Occipital lobe (tissue), 2 donors: ENCODE measurements around the gene LONRF2. TPM values are rescaled to one million over a fixed set of nuclear protein-coding genes. Genes with fewer than 3 reads are reported as not detected.

ENCODE experiments used
- DNase-seq: peaks from one replicate; lab custom pipeline; 2025; lab: John Stamatoyannopoulos, UW
- total RNA-seq: library from RNA; depleted of rRNA; stranded (reverse); fragments of >200 nt; gene quantifications from one replicate; pipeline ENCODE4 v1.2.3, GENCODE V29; 2014

LONRF2 gene
- total RNA-seq, 1 donor from 2014 or later = 58.3 TPM

DNA sequence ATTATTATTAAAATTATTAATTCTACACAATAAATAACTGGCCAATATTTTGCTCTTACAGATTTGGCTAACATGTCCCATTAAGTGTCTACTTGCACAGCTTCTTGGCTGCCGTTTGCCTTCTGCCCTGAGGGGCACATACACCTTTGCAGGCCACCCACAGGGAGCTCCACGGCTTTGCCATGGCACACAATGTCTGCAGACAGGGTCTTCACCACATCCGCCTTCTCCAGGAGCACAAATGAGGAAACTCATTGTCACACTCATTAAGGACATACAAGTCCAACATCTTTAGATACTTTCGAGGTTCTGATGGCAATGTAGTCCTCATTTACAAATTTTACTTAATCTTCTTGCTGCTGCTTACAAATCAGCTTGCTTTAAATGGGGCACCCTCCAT, 45.6 kb downstream of the LONRF2 start:
- DNase-seq = no peak

DNA sequence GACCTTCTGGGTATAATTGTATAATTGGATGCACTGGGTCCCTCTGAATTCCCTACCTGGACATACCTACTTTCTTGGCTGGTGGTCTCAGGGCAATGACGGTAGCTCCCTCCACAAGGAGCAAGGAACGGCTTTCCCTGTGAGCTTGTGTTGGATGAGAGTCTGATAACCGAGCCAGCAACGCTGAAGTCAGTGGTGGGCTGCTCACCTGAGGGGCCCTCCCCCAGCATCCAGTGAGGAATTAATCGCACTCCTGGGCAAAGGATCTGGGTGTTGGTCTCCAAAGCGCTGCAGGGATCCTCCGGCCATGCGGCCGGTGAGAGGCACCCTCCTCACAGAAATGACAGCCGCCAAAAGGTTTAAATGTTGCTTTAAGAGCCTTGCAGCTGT, 47.1 kb downstream of the LONRF2 start:
- no peak for DNase-seq

DNA sequence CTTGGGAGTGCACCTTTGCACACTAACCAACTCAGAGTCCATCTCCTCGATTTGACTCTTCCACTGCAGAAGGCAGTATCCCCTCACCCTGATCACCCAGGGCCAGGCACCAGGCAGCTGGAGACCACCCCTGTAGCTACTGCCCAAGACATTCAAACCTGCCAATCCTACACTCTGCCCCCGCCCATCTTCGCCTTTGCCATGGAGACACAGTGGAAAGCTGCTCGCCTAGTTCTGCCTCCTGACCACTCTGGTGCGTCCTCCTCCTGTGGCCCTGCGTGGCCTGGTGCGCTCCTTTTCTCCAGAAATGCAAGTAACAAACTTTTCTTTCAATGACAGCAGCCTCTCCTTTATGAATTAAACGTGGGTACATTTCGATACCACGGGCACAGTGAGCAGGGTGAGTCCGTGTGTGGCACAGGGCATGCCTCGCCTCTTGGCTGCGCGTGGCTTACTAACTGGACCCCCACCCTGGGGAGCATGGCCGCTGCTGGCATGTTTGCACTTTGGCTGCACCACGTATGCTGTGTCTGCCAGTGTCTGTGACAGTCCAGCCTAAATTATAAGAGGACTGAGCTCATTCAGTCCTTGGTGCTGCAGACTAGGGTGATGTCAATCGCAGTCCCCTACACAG, 47.6 kb downstream of the LONRF2 start:
- no peak for DNase-seq

DNA sequence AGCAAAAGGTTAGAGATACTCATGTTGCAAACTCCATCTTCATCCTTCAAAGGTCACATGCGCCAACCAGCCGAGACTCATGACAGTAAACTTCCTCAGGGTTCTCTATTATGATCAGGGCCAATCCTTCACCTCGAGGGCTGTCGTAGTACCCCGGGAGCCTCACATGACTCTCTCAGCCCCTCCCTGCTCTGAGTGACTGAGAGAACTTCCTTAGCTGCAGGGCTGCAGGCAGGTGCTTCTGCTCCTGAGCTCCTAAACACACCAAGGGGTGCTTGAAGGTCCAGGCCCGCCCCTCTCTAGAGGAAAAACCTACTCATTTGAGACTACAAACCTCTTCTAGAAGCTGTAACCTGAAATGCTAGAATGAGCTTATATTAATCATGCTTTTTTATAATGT, 48.2 kb downstream of the LONRF2 start:
- no peak for DNase-seq

DNA sequence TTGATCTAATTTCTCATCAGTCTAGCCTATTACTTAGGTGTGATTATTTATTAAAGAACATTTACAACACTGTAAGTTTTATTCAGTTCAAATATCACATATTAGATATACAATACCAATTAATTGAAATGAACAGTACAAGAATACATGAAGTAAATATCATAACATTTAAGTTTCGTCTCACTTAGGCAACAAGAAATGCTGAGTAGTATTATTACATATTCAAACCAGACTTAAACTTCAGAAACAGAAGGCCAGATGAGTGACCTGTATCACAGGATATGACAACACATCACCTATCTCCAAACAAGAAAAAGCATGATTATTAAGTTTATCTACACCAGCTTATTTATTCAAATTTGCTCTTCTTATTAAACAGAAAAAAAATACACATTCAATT, 48.9 kb downstream of the LONRF2 start:
- no peak for DNase-seq

DNA sequence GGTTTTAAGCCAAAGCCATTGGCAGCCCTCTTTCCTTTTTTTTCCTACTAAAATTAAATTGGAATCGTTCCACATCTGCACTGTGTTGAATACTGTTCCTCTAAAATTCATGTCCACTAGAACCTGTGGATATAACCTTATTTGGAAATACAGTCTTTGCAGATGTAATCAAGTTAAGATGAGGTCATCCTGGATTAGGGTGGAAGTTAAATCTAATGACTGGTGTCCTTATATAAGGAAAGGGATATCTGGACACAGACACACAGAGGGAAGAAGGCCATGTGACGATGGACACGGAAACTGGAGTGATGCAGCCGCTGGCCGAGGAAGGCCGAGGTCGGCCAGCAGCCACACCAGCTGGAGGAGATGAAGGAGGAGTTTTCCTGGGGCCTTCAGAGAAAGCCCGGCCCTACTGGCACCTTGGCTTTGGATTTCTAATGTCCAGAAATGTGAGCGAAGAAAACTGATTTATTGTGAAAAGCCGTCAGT, 49.4 kb downstream of the LONRF2 start:
- no peak for DNase-seq

DNA sequence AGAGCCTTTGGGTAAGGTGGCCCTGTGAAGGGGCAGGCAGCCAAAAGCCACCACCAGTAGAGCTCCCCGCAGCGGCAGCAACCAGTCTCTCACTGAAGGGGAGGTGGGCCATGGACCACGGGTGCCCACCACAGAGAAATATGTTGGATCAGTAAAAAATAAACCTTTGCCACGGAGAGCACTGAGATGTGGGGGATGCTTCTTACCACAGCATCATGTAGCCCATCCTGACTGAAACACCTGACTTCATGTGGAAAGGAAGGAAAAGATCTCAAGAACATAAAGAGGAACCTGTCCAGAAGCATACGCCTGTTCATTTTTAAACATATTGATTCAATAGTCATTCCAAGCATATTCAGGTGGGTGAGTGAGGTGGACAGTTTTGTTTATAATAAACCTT, 51.1 kb downstream of the LONRF2 start:
- no peak for DNase-seq

DNA sequence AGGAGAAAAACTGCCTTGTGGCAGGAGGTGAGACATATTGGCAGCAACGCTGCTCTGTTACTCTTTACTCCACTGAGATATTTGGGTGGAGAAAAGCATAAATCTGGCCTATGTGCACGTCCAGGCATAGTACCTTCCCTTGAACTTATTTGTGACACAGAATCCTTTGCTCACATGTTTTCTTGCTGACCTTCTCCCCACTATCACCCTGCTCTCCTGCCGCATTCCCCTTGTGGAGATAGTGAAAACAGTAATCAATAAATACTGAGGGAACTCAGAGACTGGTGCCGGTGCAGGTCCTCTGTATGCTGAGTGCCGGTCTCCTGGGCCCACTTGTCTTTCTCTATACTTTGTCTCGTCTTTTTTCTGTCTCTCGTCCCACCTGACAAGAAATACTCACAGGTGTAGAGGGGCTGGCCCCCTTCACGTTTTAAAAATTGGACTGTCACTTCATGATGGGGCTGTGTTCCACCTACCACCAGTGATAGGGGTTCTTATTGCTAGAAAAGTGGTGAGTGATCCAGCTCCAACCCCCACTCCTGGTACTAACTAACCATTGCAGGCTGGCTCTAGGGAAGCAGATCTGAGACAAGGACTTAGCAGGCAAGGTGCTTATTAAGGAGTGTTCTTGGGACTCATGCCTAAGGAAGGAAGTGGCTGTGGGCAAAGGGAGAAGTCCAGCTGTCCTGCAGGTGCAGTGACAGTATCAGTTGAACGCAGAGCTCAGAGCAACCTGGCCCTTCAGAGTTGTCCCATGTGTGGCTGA, 51.7 kb downstream of the LONRF2 start:
- DNase-seq = no peak

DNA sequence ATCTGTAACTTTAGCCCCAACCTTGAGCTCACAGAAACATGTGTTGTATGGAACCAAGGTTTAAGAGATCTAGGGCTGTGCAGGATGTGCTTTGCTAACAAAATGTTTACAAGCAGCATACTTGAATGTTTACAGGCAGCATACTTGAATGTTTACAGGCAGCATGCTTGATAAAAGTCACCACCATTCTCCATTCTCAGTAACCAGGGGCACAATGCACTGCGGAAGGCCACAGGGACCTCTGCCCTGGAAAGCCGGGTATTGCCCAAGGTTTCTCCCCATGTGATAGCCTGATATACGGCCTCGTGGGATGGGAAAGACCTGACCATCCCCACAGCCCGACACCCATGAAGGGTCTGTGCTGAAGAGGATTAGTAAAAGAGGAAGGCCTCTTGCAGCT, 52.4 kb downstream of the LONRF2 start:
- DNase-seq = no peak

DNA sequence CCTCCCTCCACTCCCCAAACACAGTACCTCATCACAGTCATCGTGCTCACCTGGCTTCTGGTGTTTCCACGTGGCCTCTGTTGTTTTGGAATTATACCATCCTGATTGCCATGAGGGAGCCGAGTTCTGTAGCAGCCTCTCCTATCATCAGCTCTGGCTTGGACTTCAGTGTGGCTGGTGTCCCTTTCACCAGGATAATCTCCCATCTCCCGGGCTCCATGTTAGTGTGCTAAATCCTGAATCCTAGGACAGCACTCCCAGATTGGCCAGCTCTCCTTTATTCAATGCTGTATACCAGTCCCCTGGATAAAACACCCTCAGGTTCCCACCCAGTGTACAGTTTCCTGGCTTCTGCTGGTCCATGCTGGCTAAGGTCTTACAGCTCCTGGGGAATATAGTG, 53.3 kb downstream of the LONRF2 start:
- DNase-seq = no peak

DNA sequence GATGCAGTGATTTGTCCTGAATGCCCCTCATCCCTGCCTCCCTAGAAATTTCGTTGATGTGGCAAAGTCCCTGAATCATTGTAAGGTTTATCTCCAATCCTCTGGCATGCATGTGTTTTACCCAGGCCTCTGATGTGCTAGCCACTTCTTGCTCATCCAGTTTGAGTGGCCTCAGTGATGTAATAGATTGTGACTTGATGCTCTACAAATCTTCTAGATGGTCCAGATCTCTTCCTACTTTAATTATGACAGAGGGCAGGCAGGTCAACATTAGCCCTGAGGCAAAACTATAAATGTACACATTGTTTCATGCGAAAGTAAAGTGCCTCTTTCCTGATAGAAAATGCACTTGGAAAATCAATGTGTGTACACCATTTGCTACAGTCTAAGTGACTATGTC, 54.5 kb downstream of the LONRF2 start:
- DNase-seq = no peak

DNA sequence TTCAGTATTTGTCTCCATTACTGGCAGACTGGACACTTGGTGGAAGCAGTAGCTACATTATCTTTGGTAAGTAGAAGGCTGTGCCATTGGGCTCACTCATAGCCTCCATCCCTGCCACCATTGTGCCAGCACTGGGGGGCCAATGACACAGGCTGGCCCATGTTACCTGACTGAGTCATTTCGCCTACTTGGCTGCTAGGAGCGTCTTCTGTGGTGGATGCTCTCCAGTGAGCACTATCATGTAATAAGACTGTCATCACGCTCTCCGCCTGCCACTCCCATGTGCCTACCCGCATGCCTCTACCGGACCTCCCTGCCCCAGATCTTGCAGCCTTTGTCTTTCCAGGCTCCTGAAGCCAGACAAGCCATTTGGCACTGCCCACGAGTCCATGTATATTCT, 56.2 kb downstream of the LONRF2 start:
- DNase-seq = no peak

DNA sequence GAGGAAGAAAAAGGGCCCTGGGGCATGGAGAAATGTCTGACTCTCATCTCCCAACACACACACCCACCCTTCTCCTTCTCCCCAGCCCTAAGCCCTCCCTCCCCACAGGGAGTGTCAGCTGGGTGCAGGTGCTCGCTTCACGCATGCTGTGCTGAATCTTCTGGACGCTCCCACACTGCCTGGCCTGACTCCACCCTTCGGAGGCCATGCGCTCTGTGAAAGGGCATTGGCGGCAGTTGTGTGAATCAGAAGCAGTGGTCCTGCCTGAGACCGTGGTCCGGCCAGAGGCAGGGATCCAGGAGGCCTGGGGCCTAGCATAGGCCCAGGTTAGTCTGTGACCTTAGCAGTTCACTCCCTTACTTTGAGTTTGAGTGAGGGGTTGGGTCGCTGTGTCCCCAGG, 57.1 kb downstream of the LONRF2 start:
- DNase-seq = no peak

DNA sequence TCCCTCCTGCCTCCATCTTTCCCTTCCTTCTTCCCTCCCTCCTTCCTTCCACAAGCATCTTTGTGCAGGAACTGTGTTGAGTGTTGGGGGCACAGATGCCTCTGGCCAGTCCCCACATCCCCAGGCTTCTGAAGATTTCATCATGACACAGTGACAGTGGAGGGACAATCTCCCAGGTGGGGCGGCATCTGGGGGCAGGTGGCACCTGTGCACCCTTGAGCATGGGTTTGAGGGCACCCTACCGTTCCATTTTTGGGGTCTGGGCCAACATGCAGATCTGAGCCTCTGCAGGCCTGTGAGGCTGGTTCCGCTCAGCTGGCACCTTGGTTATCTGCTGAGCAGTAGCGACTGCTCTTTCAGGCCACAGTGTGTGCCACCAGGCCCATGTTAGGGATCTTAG, 57.6 kb downstream of the LONRF2 start:
- DNase-seq = no peak

DNA sequence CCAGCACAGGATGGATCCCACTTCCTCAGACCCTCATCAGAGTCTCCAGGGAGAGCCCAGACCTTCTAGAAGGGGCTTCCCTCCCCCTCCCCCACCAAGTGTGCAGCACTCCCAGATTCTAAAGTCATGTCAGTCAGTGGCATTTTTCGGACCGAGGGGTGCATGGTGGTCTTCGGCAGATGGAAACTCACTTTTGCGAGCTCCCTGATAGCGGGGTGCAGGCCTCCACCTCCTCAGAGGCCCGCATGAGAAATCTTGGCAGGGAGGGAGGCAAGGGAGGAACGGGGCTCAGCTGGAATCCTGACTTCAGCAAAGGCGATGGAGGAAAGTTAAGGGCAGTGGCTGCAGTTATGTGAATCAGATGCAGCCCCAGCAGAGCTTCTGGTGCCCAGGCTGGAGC, 58.2 kb downstream of the LONRF2 start:
- DNase-seq = no peak

DNA sequence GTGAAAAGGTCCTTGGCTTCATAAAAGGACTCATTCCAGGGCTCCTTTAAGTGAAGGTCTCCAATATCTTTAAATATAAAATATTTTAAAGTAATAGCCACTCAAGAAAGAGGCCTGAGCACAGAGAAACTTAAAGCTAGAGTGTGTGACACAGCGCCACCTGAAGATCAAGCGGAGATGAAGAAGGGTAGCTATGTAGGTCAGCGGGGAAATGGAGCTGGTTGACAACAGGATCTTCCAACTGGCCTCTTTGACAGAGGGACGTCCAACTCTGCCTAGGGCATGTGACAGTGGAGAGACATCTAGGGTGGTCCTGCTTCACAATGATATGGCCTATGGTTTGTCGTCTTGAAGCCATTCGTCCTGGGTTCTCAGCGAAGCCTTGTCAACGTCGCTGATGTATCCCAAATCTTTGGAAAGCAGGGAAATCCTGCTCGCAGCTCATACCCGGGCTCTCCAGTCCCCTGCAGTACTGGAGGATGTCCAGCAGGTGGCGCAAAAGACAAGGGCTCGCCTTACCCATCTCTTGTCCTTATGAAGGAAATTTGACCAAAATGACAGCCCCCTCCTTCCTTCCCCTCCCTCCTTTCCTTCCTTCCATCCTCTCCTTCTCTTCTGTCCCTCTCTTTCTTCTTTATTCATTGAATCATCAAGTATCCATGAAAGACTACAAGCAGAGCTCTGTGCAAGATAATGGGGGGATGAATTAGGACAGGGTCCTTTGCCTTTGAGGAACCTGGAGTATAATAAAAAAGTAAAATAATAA, 59.6 kb downstream of the LONRF2 start:
- DNase-seq = peak; percentile 59

DNA sequence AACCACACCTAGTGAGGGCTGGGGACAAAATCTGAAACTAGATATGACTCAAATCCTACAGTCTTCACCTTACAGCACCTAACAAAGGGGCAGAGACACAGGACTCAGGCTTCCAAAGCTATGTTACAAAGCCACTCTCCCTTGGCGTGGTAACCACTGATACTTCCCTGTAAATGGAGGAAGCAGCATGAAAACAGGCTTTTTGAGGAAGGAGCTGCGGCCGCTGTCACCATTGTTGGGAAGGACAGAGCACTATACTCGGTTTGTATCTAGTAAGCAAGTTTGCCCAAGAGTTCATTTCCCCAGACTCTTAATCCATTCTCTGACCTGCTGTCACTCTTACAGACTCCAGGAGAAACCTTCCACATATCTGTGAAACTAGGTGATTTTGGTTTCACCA, 60.3 kb downstream of the LONRF2 start:
- DNase-seq = no peak

DNA sequence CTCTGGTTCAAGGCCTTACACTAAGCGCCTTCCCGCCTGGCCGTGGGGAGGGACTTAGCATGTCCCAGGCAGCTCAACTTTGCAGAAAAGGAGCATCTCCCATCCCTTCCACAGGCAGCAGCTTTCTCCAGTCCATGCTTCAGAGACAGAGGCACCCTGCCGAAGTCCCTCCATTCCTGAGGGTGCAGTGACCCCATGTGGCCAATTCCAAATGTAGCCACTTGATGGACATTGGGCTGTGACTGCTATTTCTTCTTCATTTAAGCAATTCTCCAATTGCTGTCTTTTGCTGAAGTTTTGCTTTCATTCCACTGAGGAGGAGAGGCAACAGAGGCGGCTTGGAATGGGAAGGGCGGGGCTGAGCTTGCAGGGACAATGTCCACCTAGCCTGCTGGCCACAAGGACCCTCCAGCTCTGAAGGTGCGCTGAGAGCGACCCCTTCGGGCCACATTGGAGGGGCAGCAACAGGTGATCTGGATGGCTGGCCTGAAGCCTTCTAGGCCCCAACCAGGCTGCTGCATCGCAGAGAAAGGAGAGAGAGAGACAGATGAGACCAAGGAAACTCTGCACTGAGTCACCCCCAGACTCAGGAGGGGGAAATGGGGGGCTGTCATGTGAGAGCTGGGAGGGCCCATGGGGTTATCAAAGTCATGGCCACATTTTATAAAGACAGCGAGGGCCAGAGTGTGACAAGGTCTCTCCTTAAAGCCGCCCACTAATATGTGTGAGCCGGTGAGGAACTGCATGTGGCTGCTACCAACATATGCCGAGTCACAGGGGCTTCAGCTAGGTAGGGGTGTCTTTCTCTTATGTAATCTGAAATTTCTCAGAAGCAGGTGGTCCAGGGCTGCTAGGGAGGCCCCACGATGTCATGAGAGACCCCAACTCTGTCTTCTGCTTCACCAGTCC, 61.3 kb downstream of the LONRF2 start:
- peak; percentile 50 for DNase-seq

DNA sequence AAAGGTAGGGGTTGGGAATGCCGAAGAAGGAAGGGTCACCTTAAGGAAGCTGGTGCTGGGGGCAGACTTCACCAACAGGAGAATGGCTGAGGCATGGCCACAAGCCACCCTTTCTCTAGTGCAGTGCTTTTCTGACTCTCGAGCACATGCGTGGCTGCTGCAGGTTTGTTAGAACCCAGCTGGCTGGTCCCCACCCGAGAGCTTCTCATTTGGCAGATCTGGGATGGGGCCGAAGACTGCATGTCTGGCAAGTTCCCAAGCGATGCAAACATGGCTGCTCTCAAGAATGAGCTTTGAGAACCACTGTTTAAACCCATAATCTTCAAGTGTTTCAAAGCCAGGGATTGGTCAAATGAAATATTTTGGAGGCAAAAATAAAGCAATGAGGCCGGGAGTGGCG, 63.2 kb downstream of the LONRF2 start:
- DNase-seq = no peak

DNA sequence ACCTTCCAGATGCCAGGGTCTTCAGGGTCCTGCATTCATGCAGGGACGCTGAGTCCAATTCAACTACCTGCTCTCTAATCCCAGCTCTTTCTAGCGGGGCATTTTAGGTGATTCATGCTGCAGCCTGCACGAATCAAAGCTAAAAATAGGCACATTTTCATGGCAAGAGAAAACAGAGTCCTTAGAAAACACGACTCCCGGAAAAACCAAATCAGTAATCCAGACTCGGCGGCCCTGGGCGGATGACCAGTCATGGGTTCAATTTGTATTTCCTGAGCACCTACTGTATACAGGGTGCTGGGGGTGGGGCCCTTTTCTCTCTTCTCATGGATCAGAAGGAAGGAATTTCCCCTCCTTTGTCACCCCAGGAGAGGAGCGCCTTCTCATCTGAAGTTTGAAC, 64.4 kb downstream of the LONRF2 start:
- DNase-seq = no peak

DNA sequence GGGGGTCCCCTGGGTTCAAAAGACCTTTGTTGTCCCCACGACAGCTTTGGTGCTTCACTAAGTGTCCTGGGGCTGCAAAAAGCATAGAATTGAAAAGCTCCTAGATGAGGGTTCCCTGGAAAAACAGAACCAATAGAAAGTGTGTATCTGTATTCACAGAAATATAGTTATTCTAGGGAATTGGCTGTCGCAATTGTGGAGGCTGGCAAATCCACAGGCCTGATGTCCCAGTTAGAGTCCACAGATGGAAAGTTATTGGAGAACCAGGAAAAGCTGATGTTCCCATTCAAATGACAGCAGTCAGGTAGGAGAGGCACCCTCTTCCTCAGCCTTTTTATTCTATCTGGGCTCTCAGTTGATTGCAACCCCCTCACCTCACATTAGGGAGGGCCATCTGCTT, 65.5 kb downstream of the LONRF2 start:
- DNase-seq = no peak

DNA sequence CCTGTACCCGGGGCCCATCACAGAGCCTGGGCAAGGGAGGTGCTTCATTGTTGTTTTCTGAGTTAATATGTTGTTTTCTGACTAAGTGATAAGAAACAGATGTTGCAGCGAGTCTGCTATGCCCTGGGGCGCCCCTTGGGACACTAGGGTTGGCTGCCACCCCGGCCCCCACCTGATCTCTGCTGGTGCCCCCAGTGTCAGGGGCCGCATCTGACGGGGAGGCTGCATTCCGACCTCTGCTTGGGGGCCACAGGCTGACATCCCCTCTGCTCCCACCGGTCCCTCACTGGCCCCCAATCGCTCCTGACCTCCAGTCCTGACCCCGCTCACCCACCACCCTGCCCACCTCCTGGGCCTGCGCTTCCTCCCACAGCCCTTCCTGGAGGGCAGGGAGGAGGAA, 65.9 kb downstream of the LONRF2 start:
- no peak for DNase-seq
